Transverse colon (tissue), 4 donors: ENCODE data around the gene STK32C. TPM values are rescaled to one million over a fixed set of nuclear protein-coding genes. Genes with fewer than 3 reads are reported as not detected.

Source experiments
- DNase-seq: peaks from one replicate; pipeline ENCODE4 v3.0.0-alpha.2; 2019
- H3K27ac ChIP-seq, 4 donors: fragments of 200-600 bp; sonication (generic); 2 replicates each; pipeline ENCODE4 v1.5.1; 2016 to 2018; ENCODE audit warnings: inconsistent platforms in 4 of 4
- H3K27me3 ChIP-seq: fragments of 200-600 bp; sonication (generic); 2 replicates; pipeline ENCODE4 v1.5.1; 2017; ENCODE audit warnings: inconsistent platforms
- H3K36me3 ChIP-seq, 4 donors: fragments of 200-600 bp; sonication (generic); 2 replicates each; pipeline ENCODE4 v1.5.1; 2017 to 2019; ENCODE audit warnings: inconsistent platforms in 4 of 4
- H3K4me1 ChIP-seq, 4 donors: fragments of 200-600 bp; sonication (generic); 2 replicates each; pipeline ENCODE4 v1.5.1; 2017 to 2020; ENCODE audit warnings: inconsistent platforms in 4 of 4
- H3K4me3 ChIP-seq, 4 donors: fragments of 200-600 bp; sonication (generic); 1 replicate in 1 of 4; 2 replicates in 3 of 4; pipeline versions ENCODE4 v1.5.1 to v1.6.1; 2017 to 2019; ENCODE audit warnings: inconsistent platforms in 4 of 4
- H3K9me3 ChIP-seq, 2 donors: fragments of 200-600 bp; sonication (generic); 2 replicates each; pipeline ENCODE4 v1.5.1; 2017 to 2019; ENCODE audit warnings: inconsistent platforms in 2 of 2
- CTCF ChIP-seq, 5 experiments: fragments of 200-600 bp in 3 of 5; fragments of 450-650 bp in 2 of 5; sonication (generic) in 3 of 5; IDR thresholded peaks; 1 replicate in 2 of 5; 2 replicates in 3 of 5; pipeline ENCODE4 v1.5.1; 2016 to 2017; ENCODE audit warnings: antibody characterized with exemption in 5 of 5, inconsistent platforms in 3 of 5, mild to moderate bottlenecking in 2 of 5, moderate library complexity in 1 of 5
- EP300 ChIP-seq: sonication (generic); formaldehyde crosslinking; IDR thresholded peaks from one replicate; pipeline ENCODE4 v1.6.1; 2017; ENCODE audit warnings: antibody characterized with exemption, low read depth
- POLR2A ChIP-seq: fragments of 450-650 bp; IDR thresholded peaks from one replicate; pipeline ENCODE4 v1.6.1; 2016; ENCODE audit warnings: antibody characterized with exemption, mild to moderate bottlenecking, moderate library complexity
- POLR2AphosphoS5 ChIP-seq, 3 donors: sonication (generic); formaldehyde crosslinking; IDR thresholded peaks; one replicate each; pipeline ENCODE4 v1.6.1; 2016; ENCODE audit warnings: antibody characterized with exemption in 3 of 3
- WGBS, 2 donors: methylation state at CpG; one replicate each; pipeline ENCODE4 v1.1.5; 2018; ENCODE audit warnings: low coverage in 1 of 2; 5-methylcytosine and 5-hydroxymethylcytosine counted together
- in situ Hi-C, 4 donors: fragments of 200-750 bp; cut with MboI; loops; one replicate each; pipeline versions ENCODE4 v1.15.0 to v1.15.1; 2017; ENCODE audit warnings: low sequenced_read_pairs in 3 of 4, low pct_ligation_motif_present in 1 of 4, low pct_unique_long_range_greater_than_20kb in 1 of 4
- intact Hi-C: fragments of 100-400 bp; cut with DNase I; formaldehyde crosslinking; loops from one replicate; pipeline ENCODE4 v1.15.1; 2023; ENCODE audit warnings: low total_unique reads
- total RNA-seq, 4 donors: library from RNA; depleted of rRNA; stranded (reverse); fragments of >200 nt; gene quantifications; one replicate each; pipeline ENCODE4 v1.1.0, GENCODE V29; 2016

STK32C gene
- total RNA-seq, 4 donors from 2014 or later: 2.2 to 7.8 (median 3.7) TPM; not detected in 1

DNA sequence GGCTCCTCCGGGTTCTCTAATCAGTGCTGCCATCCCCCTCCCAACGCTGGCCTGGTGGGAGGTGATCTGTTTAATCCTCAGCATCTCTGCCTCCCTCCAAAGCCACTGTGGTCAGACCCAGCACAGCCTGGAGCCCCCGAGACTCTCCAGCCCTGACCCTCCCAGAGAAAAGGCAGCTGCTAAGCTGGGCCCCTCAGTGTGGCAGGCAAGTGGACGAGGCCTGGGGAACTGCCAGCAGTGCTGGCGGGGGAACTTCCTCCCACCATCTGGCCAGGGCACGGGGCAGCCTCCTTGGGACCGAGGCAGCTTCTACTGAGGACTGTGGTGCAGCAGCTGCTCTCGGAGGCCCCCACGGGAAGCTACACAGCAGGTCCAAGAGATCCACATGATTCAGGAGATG is 69.9 kb downstream of the STK32C start:
- WGBS, 2 donors: 50 to 62% methylated on average over 1 to 9 of the region's 9 CpGs
- no peak for DNase-seq
- no peaks in the 10 kb centered on the region for H3K4me1 ChIP-seq
- H3K36me3 ChIP-seq: no peaks in the 10 kb centered on the region
- no peaks in the 10 kb centered on the region for H3K27me3 ChIP-seq
- no peak overlapping the region for H3K4me3 ChIP-seq
- H3K9me3 ChIP-seq: no peaks in the 10 kb centered on the region
- in situ Hi-C loops: loop anchor here in 2 of 4 donors (25.0 kb wide), 2 partner anchors 99 to 399 kb away; partner anchors contain the start of gene LRRC27 (in 1 of the 2)
- intact Hi-C loops: no loop called here
- TF ChIP-seq EP300: no peak
- no peak for TF ChIP-seq POLR2AphosphoS5 (IDR thresholded peaks at IDR 0.05)
- TF ChIP-seq POLR2A: no peak
- no peak for TF ChIP-seq CTCF (IDR thresholded peaks at IDR 0.05)
- no peak overlapping the region for H3K27ac ChIP-seq

GRCh38 chr10:132237396-132237795 is 70.4 kb downstream of the STK32C start:
- Histone ChIP-seq H3K4me3 (no peak overlapping the region), H3K36me3 (no peaks in the 10 kb centered on the region), H3K27ac (no peak overlapping the region), H3K9me3 (no peaks in the 10 kb centered on the region), H3K27me3 (no peaks in the 10 kb centered on the region), H3K4me1 (no peaks in the 10 kb centered on the region)
- DNase-seq: no peak
- in situ Hi-C loops (loop anchor here in 2 of 4 donors (25.0 kb wide), 2 partner anchors 100 to 400 kb away; partner anchors contain the start of gene LRRC27 (in 1 of the 2)), intact Hi-C loops (no loop called here)
- 89% methylated on average over 13 of the region's 15 CpGs; no CpG with 5 or more reads in 1 of the 2 donors for WGBS, 2 donors
- TF ChIP-seq EP300: no peak
- TF ChIP-seq POLR2A: no peak
- no peak for TF ChIP-seq POLR2AphosphoS5 (IDR thresholded peaks at IDR 0.05)
- TF ChIP-seq CTCF (IDR thresholded peaks at IDR 0.05): no peak

DNA sequence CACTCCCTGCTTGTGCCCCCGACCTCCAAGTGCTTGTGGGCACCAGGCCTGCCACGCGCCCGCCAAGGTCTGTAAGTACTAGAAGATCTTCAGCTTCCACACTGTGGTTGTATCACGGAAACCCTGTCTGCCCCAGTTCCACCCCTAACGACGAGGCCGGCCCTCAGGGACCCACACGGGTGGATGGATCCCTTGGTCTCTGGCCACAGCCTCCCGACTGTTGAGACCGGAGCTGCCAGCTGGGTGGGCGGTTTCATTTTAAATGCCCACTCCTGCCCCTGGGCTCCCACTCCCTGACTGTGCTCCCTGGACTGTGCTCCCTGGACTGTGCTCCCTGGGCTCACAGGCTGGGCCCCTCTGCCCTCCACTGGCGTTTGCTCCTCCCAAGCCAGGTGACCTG is 70.9 kb downstream of the STK32C start:
- H3K9me3 ChIP-seq: no peaks in the 10 kb centered on the region
- no peak overlapping the region for H3K27ac ChIP-seq
- H3K4me1 ChIP-seq: peaks cover 0 to 3% (median 0%) of the 10 kb centered on the region in 4 donors
- H3K4me3 ChIP-seq: no peak overlapping the region
- no peaks in the 10 kb centered on the region for H3K27me3 ChIP-seq
- intact Hi-C loops (no loop called here), in situ Hi-C loops (loop anchor here in 2 of 4 donors (25.0 kb wide), 2 partner anchors 100 to 400 kb away; partner anchors contain the start of gene LRRC27 (in 1 of the 2))
- H3K36me3 ChIP-seq: no peaks in the 10 kb centered on the region
- no peak for TF ChIP-seq EP300
- no peak for DNase-seq
- WGBS, 2 donors: 81 to 100% methylated on average over 1 to 9 of the region's 13 CpGs

GRCh38 chr10:132236161-132236560 is 71.6 kb downstream of the STK32C start:
- DNase-seq: no peak
- no peaks in the 10 kb centered on the region for H3K36me3 ChIP-seq
- H3K4me1 ChIP-seq: peaks cover 0 to 3% (median 0%) of the 10 kb centered on the region in 4 donors
- no peaks in the 10 kb centered on the region for H3K9me3 ChIP-seq
- WGBS, 2 donors: 89% methylated on average over 12 of the region's 21 CpGs; no CpG with 5 or more reads in 1 of the 2 donors
- no peak overlapping the region for H3K4me3 ChIP-seq
- H3K27ac ChIP-seq: no peak overlapping the region
- intact Hi-C loops: no loop called here
- no peak for TF ChIP-seq POLR2AphosphoS5 (IDR thresholded peaks at IDR 0.05)
- TF ChIP-seq POLR2A: no peak
- no peak for TF ChIP-seq CTCF (IDR thresholded peaks at IDR 0.05)
- no peak for TF ChIP-seq EP300
- H3K27me3 ChIP-seq: no peaks in the 10 kb centered on the region
- in situ Hi-C loops: loop anchor here in 2 of 4 donors (25.0 kb wide), 2 partner anchors 101 to 401 kb away; partner anchors contain the start of gene LRRC27 (in 1 of the 2)
